GM18498 (cell line): Measurements from ENCODE around the gene PMM2.
"Not testable (repeated sequence)": the region's sequence is repeated elsewhere in the genome, so short reads cannot be mapped to it uniquely, and the experiment has no call there.

ENCODE experiments used
- ATAC-seq: cut with Tn5 transposase; IDR thresholded peaks from one replicate; pipeline ENCODE4 v1.9.1; 2021; ENCODE audit warnings: mild to moderate bottlenecking, moderate library complexity; ENCODE audit not compliant: unreplicated experiment

PMM2 gene

GRCh38 chr16:8797364-8798173 is at the start of gene PMM2, which contains the start of gene TMEM186:
TSS of gene PMM2 (plus strand) at chr16:8797839. CDS start at chr16:8797883, 44 bp downstream.
TSS of gene TMEM186 (minus strand) at chr16:8797639. CDS start at chr16:8797614, 25 bp downstream.
- ATAC-seq = peak; percentile 95

- not testable (repeated sequence) for ATAC-seq
Observed at GRCh38 chr16:8748944-8749343, 48.7 kb upstream of the PMM2 start.

DNA sequence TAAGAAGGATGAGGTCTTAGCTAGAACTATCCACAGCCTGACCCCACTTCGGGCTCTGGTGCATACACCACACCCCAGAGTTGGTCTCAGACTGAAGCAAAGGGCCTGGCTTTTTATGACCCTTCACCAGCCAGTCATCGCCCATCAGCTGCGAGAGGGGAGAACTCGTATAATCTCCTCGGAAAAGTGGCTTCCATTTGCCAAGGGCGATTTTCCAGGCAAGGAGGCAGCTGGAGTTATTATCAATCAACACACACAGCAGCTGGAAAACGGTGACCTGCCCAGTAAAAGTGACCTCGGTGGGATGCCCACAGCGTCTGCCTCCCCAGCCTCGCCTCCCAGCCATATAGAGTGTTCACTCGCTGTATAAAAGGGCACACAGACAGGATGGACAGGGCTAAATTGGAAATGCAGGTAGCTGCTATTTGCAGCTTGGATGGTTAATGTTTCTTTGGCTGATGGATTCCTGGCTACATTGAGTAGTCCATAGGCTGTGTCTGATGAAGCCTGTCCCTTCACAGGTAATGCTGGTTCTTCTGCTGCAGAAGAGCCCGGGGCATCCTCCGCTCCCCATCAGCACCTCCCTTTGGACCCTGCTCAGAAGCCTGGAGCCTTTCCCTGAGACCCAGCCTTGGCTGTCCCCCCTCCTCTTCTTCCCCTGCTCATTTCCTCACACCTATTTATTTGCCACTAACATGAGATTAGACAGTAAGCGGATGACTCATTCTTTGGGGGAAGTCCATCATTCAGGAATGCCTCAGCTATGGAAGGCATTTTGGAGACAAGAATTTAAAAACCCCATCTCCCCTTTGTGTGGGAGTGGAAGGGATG is 45.9 kb upstream of the PMM2 start:
- ATAC-seq = no peak

GRCh38 chr16:8752706-8753105 is 44.9 kb upstream of the PMM2 start:
- ATAC-seq = no peak

GRCh38 chr16:8753416-8754054 is 44.1 kb upstream of the PMM2 start:
- no peak for ATAC-seq

DNA sequence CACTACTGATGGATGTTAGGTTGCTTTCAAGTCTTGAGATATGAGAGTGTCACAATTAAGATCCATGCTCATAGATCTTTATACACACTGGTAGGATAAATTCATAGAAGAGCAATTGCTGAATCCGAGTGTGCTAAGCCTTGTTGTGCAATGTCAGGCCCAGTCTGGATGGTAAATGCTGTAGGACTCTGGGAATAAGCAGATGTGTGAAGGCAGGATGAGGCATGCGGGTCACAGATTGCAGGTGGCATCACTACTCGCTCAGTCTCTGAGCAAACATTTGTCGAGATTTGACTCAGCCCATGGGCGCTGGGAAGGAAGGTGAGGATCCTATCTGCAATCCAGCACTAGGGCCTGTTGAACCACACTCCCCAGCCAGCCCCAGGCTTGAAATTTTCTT is 40.9 kb upstream of the PMM2 start:
- ATAC-seq = no peak

GRCh38 chr16:8758022-8758421 is 39.6 kb upstream of the PMM2 start:
- no peak for ATAC-seq

DNA sequence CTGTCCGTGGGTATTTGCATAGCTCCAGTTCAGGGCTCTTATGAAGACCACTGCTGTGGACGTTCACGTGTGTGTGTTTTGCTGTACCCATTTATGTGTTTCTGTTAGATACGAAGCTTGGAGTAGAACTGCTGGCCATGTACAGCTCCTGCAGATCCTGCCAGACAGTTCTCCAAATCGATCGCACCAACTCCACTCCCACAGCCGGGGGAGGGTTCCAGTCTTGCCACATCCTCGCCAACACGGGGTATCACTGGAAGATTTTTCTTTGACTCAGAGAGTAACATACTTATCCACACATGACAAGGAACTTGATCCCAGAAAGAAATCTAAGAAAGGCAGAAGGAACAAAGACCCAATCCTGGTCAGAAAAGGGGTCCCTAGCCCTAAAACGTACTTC is 37.6 kb upstream of the PMM2 start:
- ATAC-seq = no peak

- ATAC-seq = no peak
Observed at GRCh38 chr16:8761078-8761477, 36.6 kb upstream of the PMM2 start.

DNA sequence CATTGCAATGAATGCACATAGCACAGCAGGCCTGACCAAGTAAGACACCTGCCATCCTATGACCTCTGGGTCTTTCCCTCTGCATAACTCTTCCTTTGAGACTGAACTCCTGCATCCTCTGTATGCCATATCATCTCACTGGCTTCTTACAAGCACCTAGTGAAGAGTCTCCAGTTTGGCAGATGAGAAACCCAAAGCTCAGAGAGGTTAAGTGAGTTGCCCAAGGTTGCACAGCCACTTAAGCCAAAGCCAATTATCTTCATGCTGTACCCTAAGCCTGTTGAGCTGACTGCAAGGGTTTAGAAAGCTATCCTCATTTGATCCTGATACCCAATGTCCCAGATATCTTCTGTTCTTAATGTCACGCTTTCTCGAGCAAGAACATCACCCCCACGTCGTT is 35.4 kb upstream of the PMM2 start:
- no peak for ATAC-seq

DNA sequence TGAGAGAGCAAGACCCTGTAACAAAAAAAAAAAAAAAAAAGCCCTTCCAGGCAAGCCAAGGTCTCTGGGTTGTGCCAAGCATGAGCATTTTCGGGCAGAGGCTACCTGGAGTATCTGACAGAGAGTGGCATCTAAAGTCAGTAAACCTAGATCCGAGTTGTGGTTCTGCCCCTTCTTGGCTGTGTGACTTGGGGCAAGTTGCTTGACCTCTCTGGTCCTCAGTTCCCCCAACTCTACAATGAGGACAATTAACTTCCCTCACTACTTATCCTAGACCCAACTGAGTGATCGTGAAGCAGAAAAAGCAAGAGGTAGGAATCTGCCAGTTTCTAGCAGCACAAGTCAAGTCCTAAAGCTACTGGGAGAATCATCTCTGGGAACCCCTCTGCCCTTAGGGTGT is 34.6 kb upstream of the PMM2 start:
- ATAC-seq = no peak

- no peak for ATAC-seq
Observed at GRCh38 chr16:8763899-8764298, 33.7 kb upstream of the PMM2 start.

DNA sequence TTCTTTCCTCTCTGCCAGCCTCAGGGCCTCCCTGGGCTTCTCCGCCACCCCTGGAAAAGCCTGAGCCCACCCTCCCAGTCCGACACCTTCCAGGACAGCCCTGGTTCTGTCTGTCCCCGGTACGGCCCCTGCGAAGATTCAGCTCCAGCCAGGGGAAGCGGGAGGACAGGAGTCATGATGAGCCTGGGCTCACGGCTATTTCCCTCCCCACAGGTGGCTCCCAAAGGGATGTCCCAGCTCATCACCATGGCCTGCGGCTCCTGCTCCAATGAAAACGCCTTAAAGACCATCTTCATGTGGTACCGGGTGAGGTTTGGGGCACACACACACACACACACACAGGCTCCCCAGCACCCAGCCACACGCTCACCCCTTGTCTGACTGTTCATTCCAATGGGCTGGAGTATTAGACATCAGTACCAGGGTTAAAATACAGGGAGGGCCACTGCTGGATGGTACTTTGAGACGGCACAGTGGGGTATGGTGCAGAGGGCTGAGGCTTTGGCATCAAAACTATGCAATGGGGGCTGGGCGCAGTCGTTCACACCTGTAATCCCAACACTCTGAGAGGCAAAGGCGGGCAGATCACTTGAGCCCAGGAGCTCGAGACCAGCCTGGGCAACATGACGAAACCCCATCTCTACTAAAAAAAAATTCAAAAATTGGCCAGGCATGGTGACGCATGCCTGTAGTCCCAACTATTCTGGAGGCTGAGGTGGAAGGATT is 33.0 kb upstream of the PMM2 start:
- ATAC-seq = no peak

GRCh38 chr16:8767176-8767575 is 30.5 kb upstream of the PMM2 start:
- ATAC-seq = no peak

GRCh38 chr16:8768283-8768682 is 29.4 kb upstream of the PMM2 start:
- ATAC-seq = no peak

DNA sequence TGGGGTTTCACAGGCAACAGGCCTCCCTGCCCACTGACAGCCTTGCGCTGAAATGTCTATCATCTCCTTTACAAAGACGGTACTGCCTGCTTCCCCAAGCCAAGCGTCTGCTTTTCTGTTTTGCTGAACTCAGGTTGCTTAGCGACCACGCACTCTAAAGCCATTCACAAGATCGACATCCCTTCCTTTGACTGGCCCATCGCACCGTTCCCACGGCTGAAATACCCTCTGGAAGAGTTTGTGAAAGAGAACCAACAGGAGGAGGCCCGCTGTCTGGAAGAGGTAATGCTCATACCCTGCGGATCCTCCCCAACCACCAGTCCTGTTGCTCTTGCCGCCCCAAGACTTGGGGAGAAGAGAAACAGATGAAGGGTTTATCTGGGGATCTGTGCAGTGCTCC is 28.9 kb upstream of the PMM2 start:
- ATAC-seq = no peak

- no peak for ATAC-seq
Observed at GRCh38 chr16:8773537-8773936, 24.1 kb upstream of the PMM2 start.

DNA sequence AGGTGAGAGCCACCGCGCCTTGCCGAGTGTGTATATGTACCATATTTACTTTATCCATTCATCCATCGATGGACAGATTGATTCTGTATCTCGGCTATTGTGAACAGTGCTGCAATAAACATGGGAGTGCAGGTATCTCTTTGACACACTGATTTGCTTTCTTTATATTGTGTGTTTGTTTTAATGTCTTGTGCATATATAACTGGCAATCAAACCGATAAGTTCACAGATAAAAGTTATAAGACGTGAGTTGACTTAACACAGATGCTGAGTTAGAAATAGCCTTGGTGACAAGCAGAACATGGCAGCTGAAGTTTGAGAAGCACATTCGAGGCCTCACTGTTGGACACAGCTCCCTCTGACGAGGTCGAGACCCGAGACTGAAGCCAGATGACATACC is 23.4 kb upstream of the PMM2 start:
- no peak for ATAC-seq

DNA sequence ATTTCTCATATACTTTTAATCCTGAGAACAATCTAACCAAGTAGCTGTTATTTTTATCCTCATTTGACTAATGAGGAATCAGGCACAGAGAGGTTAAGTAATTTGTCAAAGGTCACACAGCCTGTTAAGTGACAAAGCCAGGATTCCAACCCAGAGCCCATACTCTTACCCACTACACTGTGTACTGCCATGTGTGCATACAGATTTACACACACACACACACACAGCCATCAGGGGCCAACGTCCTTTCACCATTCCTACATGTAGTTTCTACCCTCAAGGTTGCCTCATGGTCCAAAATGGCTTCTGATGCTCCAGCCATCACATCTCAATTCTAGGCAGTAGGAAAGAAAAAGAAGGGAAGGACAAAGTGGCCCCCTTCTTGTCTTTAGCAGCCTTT is 22.3 kb upstream of the PMM2 start:
- ATAC-seq = no peak

DNA sequence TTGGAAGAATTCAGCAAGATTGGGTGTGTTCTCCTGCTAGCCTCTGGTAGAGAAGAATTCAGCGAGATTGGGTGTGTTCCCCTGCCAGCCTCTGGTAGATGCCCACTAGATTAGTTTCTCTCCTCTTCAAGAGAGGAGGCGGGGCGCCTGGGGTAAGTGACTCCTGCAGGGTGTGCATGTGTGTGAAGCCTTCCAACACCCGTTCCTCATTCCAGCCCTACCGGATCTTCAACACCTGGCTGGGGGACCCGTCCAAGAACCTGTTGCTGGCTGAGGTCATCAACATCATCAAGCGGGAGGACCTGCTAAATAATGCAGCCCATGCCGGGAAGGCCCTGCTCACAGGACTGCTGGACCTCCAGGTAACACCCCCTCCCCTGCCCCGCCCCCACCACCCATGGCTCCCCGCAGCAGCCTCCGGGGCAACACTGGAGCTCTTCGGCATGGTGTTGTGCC is 21.5 kb upstream of the PMM2 start:
- no peak for ATAC-seq

- ATAC-seq = no peak
Observed at GRCh38 chr16:8777217-8777616, 20.4 kb upstream of the PMM2 start.
